Measurements from ENCODE around the gene WNT1.

The WNT1 gene

DNA sequence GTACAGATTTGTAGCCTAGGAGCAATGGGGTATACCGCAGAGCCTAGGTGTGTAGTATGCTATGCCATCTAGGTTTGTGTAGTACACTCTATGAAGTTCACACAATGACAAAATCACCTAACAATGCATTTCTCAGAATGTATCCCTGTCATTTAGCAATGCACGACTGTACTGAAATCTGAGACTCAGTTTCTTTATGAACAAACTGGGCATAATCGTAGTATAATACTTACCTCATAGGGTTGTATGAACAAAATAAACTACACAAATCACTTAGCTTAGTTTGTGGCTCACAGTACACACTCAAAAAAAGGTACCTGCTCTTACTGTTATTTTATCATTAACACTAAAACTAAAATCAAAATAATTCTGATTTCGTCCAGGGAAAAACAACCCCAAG, 47.3 kb downstream of the WNT1 start:
- TF ChIP-seq, protein P1, sequence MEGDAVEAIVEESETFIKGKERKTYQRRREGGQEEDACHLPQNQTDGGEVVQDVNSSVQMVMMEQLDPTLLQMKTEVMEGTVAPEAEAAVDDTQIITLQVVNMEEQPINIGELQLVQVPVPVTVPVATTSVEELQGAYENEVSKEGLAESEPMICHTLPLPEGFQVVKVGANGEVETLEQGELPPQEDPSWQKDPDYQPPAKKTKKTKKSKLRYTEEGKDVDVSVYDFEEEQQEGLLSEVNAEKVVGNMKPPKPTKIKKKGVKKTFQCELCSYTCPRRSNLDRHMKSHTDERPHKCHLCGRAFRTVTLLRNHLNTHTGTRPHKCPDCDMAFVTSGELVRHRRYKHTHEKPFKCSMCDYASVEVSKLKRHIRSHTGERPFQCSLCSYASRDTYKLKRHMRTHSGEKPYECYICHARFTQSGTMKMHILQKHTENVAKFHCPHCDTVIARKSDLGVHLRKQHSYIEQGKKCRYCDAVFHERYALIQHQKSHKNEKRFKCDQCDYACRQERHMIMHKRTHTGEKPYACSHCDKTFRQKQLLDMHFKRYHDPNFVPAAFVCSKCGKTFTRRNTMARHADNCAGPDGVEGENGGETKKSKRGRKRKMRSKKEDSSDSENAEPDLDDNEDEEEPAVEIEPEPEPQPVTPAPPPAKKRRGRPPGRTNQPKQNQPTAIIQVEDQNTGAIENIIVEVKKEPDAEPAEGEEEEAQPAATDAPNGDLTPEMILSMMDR (IDR thresholded peaks at IDR 0.05; ENCODE audit: low read length): no peak
- TF ChIP-seq EZH2phosphoT487 (IDR thresholded peaks at IDR 0.05; ENCODE audit: low read length) (no peak), EZH2 (optimal IDR thresholded peaks at IDR 0.05; ENCODE audit: low read depth, low read length) (no peak)
- no peak overlapping the region for H2AFZ ChIP-seq (ENCODE audit: low read length)
- no peak overlapping the region for H3K4me2 ChIP-seq (ENCODE audit: low read depth, low read length)
- H3K79me2 ChIP-seq (ENCODE audit: low read length): no peaks in the 10 kb centered on the region
- no peak overlapping the region for H3K27ac ChIP-seq (ENCODE audit: low read length)
- H4K20me1 ChIP-seq (ENCODE audit: insufficient read depth, low read length): no peaks in the 10 kb centered on the region
- no peak for DNase-seq
- no peaks in the 10 kb centered on the region for H3K27me3 ChIP-seq (replicated peaks; ENCODE audit: insufficient read depth, low read length)
- H3K9ac ChIP-seq (ENCODE audit: low read length): no peak overlapping the region
- no peaks in the 10 kb centered on the region for H3F3A ChIP-seq (ENCODE audit: insufficient read depth, low read length)
- no peaks in the 10 kb centered on the region; the same call in 1 of the 2 replicates for H3K36me3 ChIP-seq (replicated peaks; ENCODE audit: insufficient read depth, low read length)
- no peak overlapping the region for H3K4me3 ChIP-seq (ENCODE audit: low read length)
- no peaks in the 10 kb centered on the region for H3K9me2 ChIP-seq (replicated peaks; ENCODE audit: insufficient read depth, low read length)
- no peaks in the 10 kb centered on the region for H3K4me1 ChIP-seq (ENCODE audit: low read length)
- H3K9me3 ChIP-seq (replicated peaks; ENCODE audit: insufficient read depth, low read length): no peaks in the 10 kb centered on the region

DNA sequence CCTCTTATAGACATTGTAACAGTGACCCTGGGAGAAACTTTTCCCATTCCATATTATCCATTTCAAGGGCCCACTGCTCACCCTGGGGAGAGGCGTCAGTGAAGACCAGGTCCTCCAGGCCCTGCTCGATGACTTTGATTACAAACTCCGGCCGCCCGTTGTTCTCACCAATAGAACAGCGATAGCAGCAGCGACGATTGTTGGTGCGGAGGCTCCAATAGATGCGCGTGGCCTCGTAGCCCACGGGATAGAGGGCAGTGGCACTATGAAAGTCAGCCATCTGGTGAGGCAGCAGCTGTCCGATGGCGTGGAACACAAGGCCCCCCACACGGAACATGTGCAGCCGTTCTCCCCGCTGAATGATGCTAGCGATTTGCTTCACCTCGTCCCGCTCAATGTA, 48.0 kb downstream of the WNT1 start:
- no peak overlapping the region for H2AFZ ChIP-seq (ENCODE audit: low read length)
- H3K4me2 ChIP-seq (ENCODE audit: low read depth, low read length): no peak overlapping the region
- H3F3A ChIP-seq (ENCODE audit: insufficient read depth, low read length): no peaks in the 10 kb centered on the region
- H3K4me1 ChIP-seq (ENCODE audit: low read length): no peaks in the 10 kb centered on the region
- no peak overlapping the region for H3K9ac ChIP-seq (ENCODE audit: low read length)
- H3K9me2 ChIP-seq (replicated peaks; ENCODE audit: insufficient read depth, low read length): no peaks in the 10 kb centered on the region
- no peaks in the 10 kb centered on the region for H3K27me3 ChIP-seq (replicated peaks; ENCODE audit: insufficient read depth, low read length)
- no peak overlapping the region for H3K4me3 ChIP-seq (ENCODE audit: low read length)
- no peaks in the 10 kb centered on the region for H3K79me2 ChIP-seq (ENCODE audit: low read length)
- no peaks in the 10 kb centered on the region for H3K9me3 ChIP-seq (replicated peaks; ENCODE audit: insufficient read depth, low read length)
- no peaks in the 10 kb centered on the region; the same call in 1 of the 2 replicates for H3K36me3 ChIP-seq (replicated peaks; ENCODE audit: insufficient read depth, low read length)
- DNase-seq: no peak
- TF ChIP-seq EZH2 (optimal IDR thresholded peaks at IDR 0.05; ENCODE audit: low read depth, low read length): no peak
- TF ChIP-seq, protein P1 (IDR thresholded peaks at IDR 0.05; ENCODE audit: low read length): no peak
- H3K27ac ChIP-seq (ENCODE audit: low read length): no peak overlapping the region
- H4K20me1 ChIP-seq (ENCODE audit: insufficient read depth, low read length): no peaks in the 10 kb centered on the region

DNA sequence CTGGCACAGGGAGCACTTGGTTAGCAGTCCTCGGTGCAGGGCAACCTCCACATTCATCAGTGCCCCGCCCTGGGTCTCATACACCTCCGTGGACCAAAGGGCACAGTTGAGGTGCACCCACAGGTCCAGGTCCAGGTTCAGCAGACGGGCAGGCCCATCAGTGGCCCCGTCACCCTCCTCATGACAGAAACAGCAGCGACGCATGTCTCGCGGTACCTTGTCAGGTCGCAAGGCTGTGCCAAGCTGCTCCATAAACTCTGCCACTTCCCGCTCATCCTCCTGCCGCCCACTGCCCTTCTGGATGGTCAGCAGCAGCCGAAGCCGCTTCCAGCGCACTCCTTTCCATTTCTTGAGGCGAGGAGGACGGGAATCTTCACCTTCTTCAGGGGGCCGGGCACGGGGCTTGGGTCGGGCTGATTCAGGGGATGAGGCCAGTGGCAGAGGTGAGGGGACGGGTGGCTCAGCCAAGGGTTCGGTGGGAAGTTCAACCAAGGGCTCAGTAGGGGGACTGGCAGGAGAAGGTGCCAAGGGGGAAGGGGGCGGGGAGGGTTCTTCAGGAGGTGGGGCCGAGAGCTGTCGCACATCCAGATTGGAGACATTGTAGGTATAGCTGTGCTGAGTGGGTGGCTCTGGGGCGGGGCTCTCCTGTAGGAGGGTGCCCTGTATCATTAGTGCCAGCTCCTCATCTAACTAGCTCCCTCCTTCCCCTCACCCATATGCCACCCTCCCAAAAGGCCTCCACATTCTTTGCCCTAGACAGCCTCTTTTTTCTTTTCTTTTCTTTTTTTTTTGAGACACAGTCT, 48.8 kb downstream of the WNT1 start:
- Histone ChIP-seq H3K79me2 (ENCODE audit: low read length) (no peaks in the 10 kb centered on the region), H3F3A (ENCODE audit: insufficient read depth, low read length) (no peaks in the 10 kb centered on the region), H3K27ac (ENCODE audit: low read length) (no peak overlapping the region), H3K9me2 (replicated peaks; ENCODE audit: insufficient read depth, low read length) (no peaks in the 10 kb centered on the region), H3K9me3 (replicated peaks; ENCODE audit: insufficient read depth, low read length) (no peaks in the 10 kb centered on the region), H3K27me3 (replicated peaks; ENCODE audit: insufficient read depth, low read length) (no peaks in the 10 kb centered on the region), H4K20me1 (ENCODE audit: insufficient read depth, low read length) (no peaks in the 10 kb centered on the region), H3K4me3 (ENCODE audit: low read length) (no peak overlapping the region), H3K4me2 (ENCODE audit: low read depth, low read length) (no peak overlapping the region), H2AFZ (ENCODE audit: low read length) (no peak overlapping the region), H3K4me1 (ENCODE audit: low read length) (no peaks in the 10 kb centered on the region), H3K36me3 (replicated peaks; ENCODE audit: insufficient read depth, low read length) (no peaks in the 10 kb centered on the region; the same call in 1 of the 2 replicates), H3K9ac (ENCODE audit: low read length) (no peak overlapping the region)
- TF ChIP-seq, protein P1 (IDR thresholded peaks at IDR 0.05; ENCODE audit: low read length): no peak
- TF ChIP-seq EZH2phosphoT487 (IDR thresholded peaks at IDR 0.05; ENCODE audit: low read length): no peak
- no peak for TF ChIP-seq EZH2 (optimal IDR thresholded peaks at IDR 0.05; ENCODE audit: low read depth, low read length)
- DNase-seq: no peak
